Ectodermal cell (in vitro differentiated cells): ENCODE data around the gene SNPH. TPM values are rescaled to one million over a fixed set of nuclear protein-coding genes. Genes with fewer than 3 reads are reported as not detected.
"Not testable (repeated sequence)": the region's sequence is repeated elsewhere in the genome, so short reads cannot be mapped to it uniquely, and the experiment has no call there.

Experiments used
- H3K27ac ChIP-seq: 2 replicates; pipeline ENCODE4 v1.7.0; 2013; ENCODE audit warnings: mild to moderate bottlenecking, low read depth, low read length; ENCODE audit not compliant: insufficient read depth, poor library complexity, severe bottlenecking
- H3K27me3 ChIP-seq: 2 replicates; pipeline ENCODE4 v1.7.0; 2013; ENCODE audit warnings: mild to moderate bottlenecking, low read length; ENCODE audit not compliant: insufficient read depth, control insufficient read depth, poor library complexity, severe bottlenecking
- H3K36me3 ChIP-seq: one replicate; pipeline ENCODE4 v1.7.0; 2013; ENCODE audit warnings: low read length; ENCODE audit not compliant: control insufficient read depth, insufficient read depth
- H3K4me1 ChIP-seq: one replicate; pipeline ENCODE4 v1.7.0; 2013; ENCODE audit warnings: low read length; ENCODE audit not compliant: control insufficient read depth, insufficient read depth
- H3K4me3 ChIP-seq: 2 replicates; pipeline ENCODE4 v1.7.0; 2013; ENCODE audit warnings: low read depth, low read length, control low read depth; ENCODE audit not compliant: insufficient read depth
- H3K9me3 ChIP-seq: 2 replicates; pipeline ENCODE4 v1.7.0; 2013; ENCODE audit warnings: mild to moderate bottlenecking, low read length, moderate library complexity; ENCODE audit not compliant: control insufficient read depth
- WGBS, 2 experiments: methylation state at CpG; one replicate each; pipeline ENCODE4 v1.1.7; 2013; ENCODE audit warnings: missing lambda C conversion rate in 2 of 2; 5-methylcytosine and 5-hydroxymethylcytosine counted together
- polyA plus RNA-seq, 4 experiments: library from polyadenylated mRNA; stranded (reverse); fragments of 50-300 nt; gene quantifications; one replicate each; pipeline ENCODE4 v1.2.3, GENCODE V29; 2013

Gene SNPH
- polyA plus RNA-seq (2013, experiment 1 of 4), result 1.7 TPM
- polyA plus RNA-seq (2013, experiment 2 of 4), result 1.5 TPM
- 1.1 TPM for polyA plus RNA-seq (2013, experiment 3 of 4)
- 1.5 TPM for polyA plus RNA-seq (2013, experiment 4 of 4)

- H3K4me3 ChIP-seq, result peak within 1 kb of the TSS; percentile 71
- 0% methylated on average over 59 to 60 of the region's 61 CpGs for WGBS, 2 experiments
- peaks cover 25% of the 10 kb centered on the region for H3K27me3 ChIP-seq
- peaks cover 5% of the 10 kb centered on the region for H3K4me1 ChIP-seq
- no peaks in the 10 kb centered on the region for H3K9me3 ChIP-seq
- H3K27ac ChIP-seq, result no peak within 1 kb of the TSS
- H3K36me3 ChIP-seq, result no peaks in the 10 kb centered on the region
Observed at GRCh38 chr20:1266167-1266973, at the start of gene SNPH. TSS of gene SNPH (plus strand) at chr20:1266294. CDS start at chr20:1296240, 29,946 bp downstream.

GRCh38 chr20:1216527-1217427, 49.3 kb upstream of the SNPH start:
- H3K9me3 ChIP-seq, H3K4me3 ChIP-seq, H3K36me3 ChIP-seq, H3K4me1 ChIP-seq, H3K27ac ChIP-seq: not testable (repeated sequence)
- WGBS, 2 experiments, result 92% methylated on average over 19 of the region's 19 CpGs
- H3K27me3 ChIP-seq, result peaks cover 25% of the 10 kb centered on the region

- peaks cover 33% of the 10 kb centered on the region for H3K27me3 ChIP-seq
- H3K4me3 ChIP-seq, H3K4me1 ChIP-seq, H3K27ac ChIP-seq, H3K9me3 ChIP-seq, H3K36me3 ChIP-seq: not testable (repeated sequence)
- 91 to 97% methylated on average over 2 of the region's 4 CpGs for whole genome bisulfite sequencing, 2 experiments
Observed at GRCh38 chr20:1222750-1223149, 43.3 kb upstream of the SNPH start.

GRCh38 chr20:1224205-1224890, 41.7 kb upstream of the SNPH start:
- H3K9me3 ChIP-seq, result no peaks in the 10 kb centered on the region
- no peaks in the 10 kb centered on the region for H3K36me3 ChIP-seq
- H3K4me1 ChIP-seq, result no peaks in the 10 kb centered on the region
- H3K27me3 ChIP-seq, result peaks cover 48% of the 10 kb centered on the region
- no peak overlapping the region for H3K27ac ChIP-seq
- 92% methylated on average over 20 of the region's 20 CpGs for WGBS, 2 experiments
- no peak overlapping the region for H3K4me3 ChIP-seq

- 1% methylated on average over 23 to 29 of the region's 30 CpGs for WGBS, 2 experiments
- no peaks in the 10 kb centered on the region for H3K4me1 ChIP-seq
- no peak overlapping the region for H3K27ac ChIP-seq
- no peaks in the 10 kb centered on the region for H3K9me3 ChIP-seq
- peaks cover 57% of the 10 kb centered on the region for H3K27me3 ChIP-seq
- H3K36me3 ChIP-seq, result no peaks in the 10 kb centered on the region
- peak overlapping the region; percentile 32 for H3K4me3 ChIP-seq
Observed at GRCh38 chr20:1225263-1225782, 40.8 kb upstream of the SNPH start.

GRCh38 chr20:1225783-1226654, 40.1 kb upstream of the SNPH start, which contains the start of gene RAD21L1:
TSS of gene RAD21L1 (plus strand) at chr20:1226044. CDS start at chr20:1228454, 2,410 bp downstream.
- WGBS, 2 experiments, result 0% methylated on average over 71 to 88 of the region's 88 CpGs
- Histone ChIP-seq H3K27me3 (peaks cover 61% of the 10 kb centered on the region), H3K27ac (no peak within 1 kb of the TSS)

GRCh38 chr20:1229541-1229940, 36.6 kb upstream of the SNPH start:
- Histone ChIP-seq H3K9me3 (no peaks in the 10 kb centered on the region), H3K4me1 (no peaks in the 10 kb centered on the region), H3K36me3 (no peaks in the 10 kb centered on the region), H3K27me3 (peaks cover 60% of the 10 kb centered on the region), H3K27ac (no peak overlapping the region), H3K4me3 (no peak overlapping the region)
- 88 to 92% methylated on average over 2 to 3 of the region's 3 CpGs for WGBS, 2 experiments

More at GRCh38 chr20:1225783-1226654, 40.1 kb upstream of the SNPH start, which contains the start of gene RAD21L1:
- H3K4me1 ChIP-seq, result no peaks in the 10 kb centered on the region
- no peaks in the 10 kb centered on the region for H3K36me3 ChIP-seq
- H3K9me3 ChIP-seq, result no peaks in the 10 kb centered on the region
- H3K4me3 ChIP-seq, result peak within 1 kb of the TSS; percentile 57

- H3K27ac ChIP-seq, result no peak overlapping the region
- WGBS, 2 experiments, result 82 to 98% methylated on average over 3 of the region's 3 CpGs
- no peaks in the 10 kb centered on the region for H3K4me1 ChIP-seq
- no peaks in the 10 kb centered on the region for H3K36me3 ChIP-seq
- no peak overlapping the region for H3K4me3 ChIP-seq
- peaks cover 36% of the 10 kb centered on the region for H3K27me3 ChIP-seq
- no peaks in the 10 kb centered on the region for H3K9me3 ChIP-seq
Observed at GRCh38 chr20:1232286-1233111, 33.6 kb upstream of the SNPH start.
